Fibroblast of pulmonary artery (primary cell): ENCODE measurements around the gene SGO2.

Experiments used
- DNase-seq: peaks from one replicate; pipeline ENCODE4 v3.0.0-alpha.2; 2010; ENCODE audit warnings: low read depth
- H3K4me3 ChIP-seq: replicated peaks from 2 replicates; pipeline ENCODE4 v1.5.1; 2011; ENCODE audit warnings: low read depth, mild to moderate bottlenecking, control low read depth, low read length, moderate library complexity
- CTCF ChIP-seq: IDR thresholded peaks from 2 replicates; pipeline ENCODE4 v1.5.1; 2011; ENCODE audit warnings: mild to moderate bottlenecking, control low read depth, low read length, inconsistent platforms; ENCODE audit errors: missing control alignments

Gene SGO2

GRCh38 chr2:200484934-200485333 is 41.1 kb upstream of the SGO2 start:
- no peak for TF ChIP-seq CTCF
- DNase-seq, result no peak
- H3K4me3 ChIP-seq, result no peak overlapping the region

- no peak overlapping the region for H3K4me3 ChIP-seq
- no peak for DNase-seq
Measured at GRCh38 chr2:200486529-200486928, 39.5 kb upstream of the SGO2 start.

GRCh38 chr2:200488169-200488568 is 37.8 kb upstream of the SGO2 start:
- no peak for DNase-seq
- no peak overlapping the region for H3K4me3 ChIP-seq
- no peak for TF ChIP-seq CTCF

More at GRCh38 chr2:200486529-200486928, 39.5 kb upstream of the SGO2 start:
- no peak for TF ChIP-seq CTCF

GRCh38 chr2:200490001-200490400 is 36.0 kb upstream of the SGO2 start:
- no peak for DNase-seq
- TF ChIP-seq CTCF, result no peak
- no peak overlapping the region for H3K4me3 ChIP-seq

- no peak overlapping the region for H3K4me3 ChIP-seq
- no peak for TF ChIP-seq CTCF
- no peak for DNase-seq
Measured at GRCh38 chr2:200492656-200493055, 33.4 kb upstream of the SGO2 start.

- TF ChIP-seq CTCF, result no peak
- no peak overlapping the region for H3K4me3 ChIP-seq
- no peak for DNase-seq
Measured at GRCh38 chr2:200494048-200494447, 32.0 kb upstream of the SGO2 start.

- no peak overlapping the region for H3K4me3 ChIP-seq
- DNase-seq, result no peak
- TF ChIP-seq CTCF, result no peak
Measured at GRCh38 chr2:200496696-200497095, 29.3 kb upstream of the SGO2 start.
